ENCODE data around the gene MYO1A. TPM values are rescaled to one million over a fixed set of nuclear protein-coding genes. Genes with fewer than 3 reads are reported as not detected.
A peak's percentile ranks its signal among the peaks of the same experiment; 100 is the strongest.

Gene MYO1A
- total and polyA plus RNA-seq, 2 donors (not counting 1 experiment from before 2014, with no cell fraction given): 0.55 to 1.3 TPM

GRCh38 chr12:57080855-57081254, 30.9 kb upstream of the MYO1A start:
- Histone ChIP-seq H3K27me3 (replicated peaks in 1 of 4; ENCODE audit: control extremely low read depth in 1 of 4, control insufficient read depth in 3 of 4, insufficient read depth in 4 of 4, low read length in 3 of 4) (no peaks in the 10 kb centered on the region), H3K4me3 (ENCODE audit: control extremely low read depth in 1 of 5, extremely low read depth in 1 of 5, insufficient read depth in 1 of 5, low read depth in 2 of 5, low read length in 4 of 5) (no peak overlapping the region), H3K36me3 (replicated peaks in 1 of 2; ENCODE audit: control extremely low read depth in 1 of 2, control insufficient read depth in 1 of 2, extremely low read depth in 1 of 2, insufficient read depth in 2 of 2, low read length in 1 of 2) (no peaks in the 10 kb centered on the region), H3K9ac (ENCODE audit: low read length) (no peak overlapping the region), H3K27ac (ENCODE audit: low read length in 2 of 2) (no peak overlapping the region), H4K20me1 (ENCODE audit: control insufficient read depth, insufficient read depth, low read length, poor library complexity, severe bottlenecking) (peaks cover 6% of the 10 kb centered on the region), H3K9me3 (ENCODE audit: control extremely low read depth in 1 of 3, control insufficient read depth in 2 of 3, insufficient read depth in 1 of 3, low read length in 2 of 3) (no peaks in the 10 kb centered on the region), H3K4me1 (ENCODE audit: control insufficient read depth in 2 of 2, insufficient read depth in 2 of 2, low read length in 2 of 2) (peaks cover 8 to 21% of the 10 kb centered on the region in 2 donors), H3K4me2 (replicated peaks; ENCODE audit: low read depth, low read length, poor library complexity, severe bottlenecking) (no peak overlapping the region), H2AFZ (ENCODE audit: insufficient read depth, low read depth, low read length, poor library complexity, severe bottlenecking) (no peak overlapping the region), H3K79me2 (ENCODE audit: control insufficient read depth, insufficient read depth, low read length) (peaks cover 16% of the 10 kb centered on the region)
- peaks cover 31% of the 10 kb centered on the region for H3K4me1 Mint-ChIP-seq
- no peak for ATAC-seq (ENCODE audit: low read depth)
- H3K9me3 Mint-ChIP-seq (ENCODE audit: insufficient read depth): no peaks in the 10 kb centered on the region
- TF ChIP-seq, protein P1, sequence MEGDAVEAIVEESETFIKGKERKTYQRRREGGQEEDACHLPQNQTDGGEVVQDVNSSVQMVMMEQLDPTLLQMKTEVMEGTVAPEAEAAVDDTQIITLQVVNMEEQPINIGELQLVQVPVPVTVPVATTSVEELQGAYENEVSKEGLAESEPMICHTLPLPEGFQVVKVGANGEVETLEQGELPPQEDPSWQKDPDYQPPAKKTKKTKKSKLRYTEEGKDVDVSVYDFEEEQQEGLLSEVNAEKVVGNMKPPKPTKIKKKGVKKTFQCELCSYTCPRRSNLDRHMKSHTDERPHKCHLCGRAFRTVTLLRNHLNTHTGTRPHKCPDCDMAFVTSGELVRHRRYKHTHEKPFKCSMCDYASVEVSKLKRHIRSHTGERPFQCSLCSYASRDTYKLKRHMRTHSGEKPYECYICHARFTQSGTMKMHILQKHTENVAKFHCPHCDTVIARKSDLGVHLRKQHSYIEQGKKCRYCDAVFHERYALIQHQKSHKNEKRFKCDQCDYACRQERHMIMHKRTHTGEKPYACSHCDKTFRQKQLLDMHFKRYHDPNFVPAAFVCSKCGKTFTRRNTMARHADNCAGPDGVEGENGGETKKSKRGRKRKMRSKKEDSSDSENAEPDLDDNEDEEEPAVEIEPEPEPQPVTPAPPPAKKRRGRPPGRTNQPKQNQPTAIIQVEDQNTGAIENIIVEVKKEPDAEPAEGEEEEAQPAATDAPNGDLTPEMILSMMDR (IDR thresholded peaks at IDR 0.05): no peak
- TF ChIP-seq EZH2 (IDR thresholded peaks at IDR 0.05; ENCODE audit: borderline replicate concordance, insufficient read depth, low read depth, low read length, poor library complexity, severe bottlenecking): no peak
- peak overlapping the region; percentile 34 for H3K27ac Mint-ChIP-seq
- H3K27me3 Mint-ChIP-seq: no peaks in the 10 kb centered on the region
- no CpG with 5 or more reads among the region's 1 CpG for WGBS (ENCODE audit: insufficient coverage)
- peak overlapping the region; percentile 27 for H3K4me3 Mint-ChIP-seq
- ChIA-PET POLR2A (no interaction called here), CTCF (interaction anchor here (0.6 to 20.9 kb wide), 5 partner anchors 9 to 160 kb away, joined by 3 to 420 read pairs (median 23); partner anchors contain the start of genes NAB2 and STAT6)
- no peak for DNase-seq
- intact Hi-C loops (cut with micrococcal nuclease): loop anchor here (10.0 kb wide), 2 partner anchors 446 to 674 kb away; partner anchors contain the start of genes BAZ2A, CDK4 and MARCHF9

DNA sequence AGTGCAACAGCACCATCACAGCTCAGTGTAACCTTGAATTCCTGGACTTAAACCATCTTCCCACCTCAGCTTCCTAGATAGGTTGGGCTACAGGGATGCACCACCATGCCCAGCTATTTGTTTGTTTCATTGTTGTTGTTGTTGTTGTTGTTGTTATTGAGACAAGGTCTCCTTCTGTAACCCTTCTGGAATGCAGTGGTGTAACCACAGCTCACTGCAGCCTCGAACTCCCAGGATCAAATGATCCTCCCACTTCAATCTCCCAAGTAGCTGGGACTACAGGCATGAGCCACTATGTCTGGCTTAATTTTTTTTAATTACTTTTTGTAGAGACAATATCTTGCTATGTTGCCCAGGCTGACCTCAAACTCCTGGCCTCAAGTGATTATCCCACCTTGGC, 29.9 kb upstream of the MYO1A start:
- no peaks in the 10 kb centered on the region for H3K27me3 Mint-ChIP-seq
- Histone ChIP-seq H3K9ac (ENCODE audit: low read length) (no peak overlapping the region), H3K36me3 (replicated peaks in 1 of 2; ENCODE audit: control extremely low read depth in 1 of 2, control insufficient read depth in 1 of 2, extremely low read depth in 1 of 2, insufficient read depth in 2 of 2, low read length in 1 of 2) (no peaks in the 10 kb centered on the region), H3K4me1 (ENCODE audit: control insufficient read depth in 2 of 2, insufficient read depth in 2 of 2, low read length in 2 of 2) (peaks cover 7 to 18% of the 10 kb centered on the region in 2 donors), H3K4me3 (ENCODE audit: control extremely low read depth in 1 of 5, extremely low read depth in 1 of 5, insufficient read depth in 1 of 5, low read depth in 2 of 5, low read length in 4 of 5) (no peak overlapping the region), H3K4me2 (replicated peaks; ENCODE audit: low read depth, low read length, poor library complexity, severe bottlenecking) (peak overlapping the region; percentile 66), H3K79me2 (ENCODE audit: control insufficient read depth, insufficient read depth, low read length) (peaks cover 23% of the 10 kb centered on the region), H4K20me1 (ENCODE audit: control insufficient read depth, insufficient read depth, low read length, poor library complexity, severe bottlenecking) (peaks cover 6% of the 10 kb centered on the region), H3K27me3 (replicated peaks in 1 of 4; ENCODE audit: control extremely low read depth in 1 of 4, control insufficient read depth in 3 of 4, insufficient read depth in 4 of 4, low read length in 3 of 4) (no peaks in the 10 kb centered on the region), H3K27ac (ENCODE audit: low read length in 2 of 2) (peak overlapping the region in 1 of 2 donors; percentile 82), H3K9me3 (ENCODE audit: control extremely low read depth in 1 of 3, control insufficient read depth in 2 of 3, insufficient read depth in 1 of 3, low read length in 2 of 3) (no peaks in the 10 kb centered on the region), H2AFZ (ENCODE audit: insufficient read depth, low read depth, low read length, poor library complexity, severe bottlenecking) (no peak overlapping the region)
- no peak for ATAC-seq (ENCODE audit: low read depth)
- H3K27ac Mint-ChIP-seq: peak overlapping the region; percentile 82
- no peak for DNase-seq
- POLR2A ChIA-PET: interaction anchor here (1.3 to 3.2 kb wide), 5 partner anchors 9 to 31 kb away, joined by 4 to 57 read pairs (median 9); partner anchors contain the start of genes NAB2 and STAT6
- intact Hi-C loops (cut with micrococcal nuclease): loop anchor here (1.0 to 10.0 kb wide), 8 partner anchors 7 to 925 kb away; partner anchors contain the start of genes BAZ2A, CDK4, MARCHF9 and MYL6
- TF ChIP-seq, protein P1 (IDR thresholded peaks at IDR 0.05): no peak
- no peak for TF ChIP-seq EZH2 (IDR thresholded peaks at IDR 0.05; ENCODE audit: borderline replicate concordance, insufficient read depth, low read depth, low read length, poor library complexity, severe bottlenecking)
- H3K9me3 Mint-ChIP-seq (ENCODE audit: insufficient read depth): no peaks in the 10 kb centered on the region
- peaks cover 24% of the 10 kb centered on the region for H3K4me1 Mint-ChIP-seq
- CTCF ChIA-PET: interaction anchor here (1.1 to 20.9 kb wide), 9 partner anchors 8 to 163 kb away, joined by 3 to 420 read pairs (median 7); partner anchors contain the start of genes NAB2 and STAT6
- peak overlapping the region; percentile 56 for H3K4me3 Mint-ChIP-seq
- no CpG with 5 or more reads among the region's 1 CpG for WGBS (ENCODE audit: insufficient coverage)

All from B cell (primary cell).